Lung (tissue), 12 donors: ENCODE data around the gene CARD14. TPM values are rescaled to one million over a fixed set of nuclear protein-coding genes. Genes with fewer than 3 reads are reported as not detected.
"Not testable (repeated sequence)": the region's sequence is repeated elsewhere in the genome, so short reads cannot be mapped to it uniquely, and the experiment has no call there.

Experiments used
- ATAC-seq: fragments of 200-7000 bp; cut with Tn5 transposase; one replicate; pipeline ENCODE4 v1.9.1; 2020; ENCODE audit warnings: moderate number of reproducible peaks; ENCODE audit not compliant: insufficient read depth, low FRiP score
- DNase-seq, 3 donors: peaks; one replicate each; pipeline ENCODE4 v3.0.0-alpha.2; 2013 to 2017
- H3K27ac ChIP-seq, 2 donors: one replicate each; pipeline ENCODE4 v1.5.1; 2013; ENCODE audit warnings: mild to moderate bottlenecking in 2 of 2, moderate library complexity in 2 of 2, control low read depth in 1 of 2, inconsistent platforms in 1 of 2, low read depth in 1 of 2, low read length in 1 of 2
- H3K27me3 ChIP-seq, 3 donors: one replicate each; pipeline ENCODE4 v1.5.1; 2013; ENCODE audit warnings: low read length in 2 of 3; ENCODE audit not compliant: control insufficient read depth in 3 of 3, insufficient read depth in 3 of 3
- H3K36me3 ChIP-seq, 4 donors: one replicate each; pipeline ENCODE4 v1.5.1; 2013; ENCODE audit warnings: low read length in 4 of 4, mild to moderate bottlenecking in 1 of 4, moderate library complexity in 1 of 4; ENCODE audit not compliant: control insufficient read depth in 4 of 4, insufficient read depth in 4 of 4
- H3K4me1 ChIP-seq, 5 donors: one replicate each; pipeline ENCODE4 v1.5.1; 2013; ENCODE audit warnings: low read length in 5 of 5, mild to moderate bottlenecking in 2 of 5, moderate library complexity in 1 of 5; ENCODE audit not compliant: control insufficient read depth in 5 of 5, insufficient read depth in 5 of 5
- H3K4me3 ChIP-seq: one replicate; pipeline ENCODE4 v1.5.1; 2013; ENCODE audit warnings: mild to moderate bottlenecking, control low read depth, moderate library complexity
- H3K9ac ChIP-seq, 2 donors: one replicate each; pipeline ENCODE4 v1.5.1; 2013; ENCODE audit warnings: low read length in 2 of 2, control low read depth in 1 of 2; ENCODE audit not compliant: insufficient read depth in 1 of 2
- H3K9me3 ChIP-seq, 4 donors: one replicate each; pipeline ENCODE4 v1.5.1; 2013; ENCODE audit warnings: low read length in 3 of 4, mild to moderate bottlenecking in 1 of 4, moderate library complexity in 1 of 4; ENCODE audit not compliant: control insufficient read depth in 4 of 4, insufficient read depth in 3 of 4
- WGBS, 2 donors: extraction: QIAGEN DNeasy Blood & Tissue Kit; methylation state at CpG; one replicate each; pipeline ENCODE4 v1.1.7; 2013; 5-methylcytosine and 5-hydroxymethylcytosine counted together
- polyA plus RNA-seq, 2 donors: library from polyadenylated mRNA; stranded (reverse); fragments of 200-250 nt; gene quantifications; one replicate each; pipeline ENCODE4 v1.2.1, GENCODE V29; 2013
- total RNA-seq, 2 donors: library from RNA; depleted of rRNA in 1 of 2; stranded (reverse); fragments of >200 nt in 1 of 2; gene quantifications; one replicate each; pipeline ENCODE4 v1.2.1, GENCODE V29; 2014 to 2021
- TF ChIP-seq, protein P1 (sequence below): IDR thresholded peaks from 2 replicates; pipeline ENCODE4 v1.5.1; 2012; ENCODE audit warnings: mild to moderate bottlenecking; ENCODE audit errors: control extremely low read depth, extremely low read depth
- donor health status: control.
- donor health status: control.
- donor health status: Bipolar disorder and iron deficiency.
- donor health status: healthy.
- donor health status: DM: yes; HTN: yes; CAD: no.

Gene CARD14
- total and polyA plus RNA-seq, 4 donors, result 0.50 to 1.8 (median 1.2) TPM

DNA sequence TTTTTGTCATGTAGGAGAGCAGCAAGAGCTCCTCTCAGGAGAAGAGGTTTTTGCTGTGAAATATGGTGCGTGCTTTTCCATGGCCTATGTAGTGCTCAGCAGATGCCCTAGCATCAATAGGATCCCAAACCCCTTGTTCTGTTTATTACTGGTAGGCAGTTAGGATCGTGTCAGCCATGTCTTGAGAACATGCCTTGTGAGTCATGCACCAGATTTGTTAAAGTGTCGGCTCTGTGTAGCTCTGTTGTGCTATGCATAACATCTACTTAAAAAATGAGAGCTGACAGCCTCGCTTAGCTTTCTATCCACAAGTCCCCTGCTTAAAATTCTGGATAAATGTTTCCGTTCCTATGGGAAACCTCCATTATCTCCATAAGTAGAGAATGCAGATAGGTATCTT lies 18.5 kb upstream of the CARD14 start:
- Histone ChIP-seq H3K4me3 (no peak overlapping the region), H3K27ac (no peak overlapping the region), H3K4me1 (peaks cover 0 to 9% (median 5%) of the 10 kb centered on the region in 5 donors), H3K36me3 (no peaks in the 10 kb centered on the region), H3K27me3 (no peaks in the 10 kb centered on the region), H3K9ac (no peak overlapping the region), H3K9me3 (peaks cover 0 to 6% (median 0%) of the 10 kb centered on the region in 4 donors)
- TF ChIP-seq, protein P1, sequence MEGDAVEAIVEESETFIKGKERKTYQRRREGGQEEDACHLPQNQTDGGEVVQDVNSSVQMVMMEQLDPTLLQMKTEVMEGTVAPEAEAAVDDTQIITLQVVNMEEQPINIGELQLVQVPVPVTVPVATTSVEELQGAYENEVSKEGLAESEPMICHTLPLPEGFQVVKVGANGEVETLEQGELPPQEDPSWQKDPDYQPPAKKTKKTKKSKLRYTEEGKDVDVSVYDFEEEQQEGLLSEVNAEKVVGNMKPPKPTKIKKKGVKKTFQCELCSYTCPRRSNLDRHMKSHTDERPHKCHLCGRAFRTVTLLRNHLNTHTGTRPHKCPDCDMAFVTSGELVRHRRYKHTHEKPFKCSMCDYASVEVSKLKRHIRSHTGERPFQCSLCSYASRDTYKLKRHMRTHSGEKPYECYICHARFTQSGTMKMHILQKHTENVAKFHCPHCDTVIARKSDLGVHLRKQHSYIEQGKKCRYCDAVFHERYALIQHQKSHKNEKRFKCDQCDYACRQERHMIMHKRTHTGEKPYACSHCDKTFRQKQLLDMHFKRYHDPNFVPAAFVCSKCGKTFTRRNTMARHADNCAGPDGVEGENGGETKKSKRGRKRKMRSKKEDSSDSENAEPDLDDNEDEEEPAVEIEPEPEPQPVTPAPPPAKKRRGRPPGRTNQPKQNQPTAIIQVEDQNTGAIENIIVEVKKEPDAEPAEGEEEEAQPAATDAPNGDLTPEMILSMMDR, result no peak
- WGBS, 2 donors, result 76 to 92% methylated on average over 5 of the region's 5 CpGs
- ATAC-seq, result no peak
- no peak for DNase-seq

DNA sequence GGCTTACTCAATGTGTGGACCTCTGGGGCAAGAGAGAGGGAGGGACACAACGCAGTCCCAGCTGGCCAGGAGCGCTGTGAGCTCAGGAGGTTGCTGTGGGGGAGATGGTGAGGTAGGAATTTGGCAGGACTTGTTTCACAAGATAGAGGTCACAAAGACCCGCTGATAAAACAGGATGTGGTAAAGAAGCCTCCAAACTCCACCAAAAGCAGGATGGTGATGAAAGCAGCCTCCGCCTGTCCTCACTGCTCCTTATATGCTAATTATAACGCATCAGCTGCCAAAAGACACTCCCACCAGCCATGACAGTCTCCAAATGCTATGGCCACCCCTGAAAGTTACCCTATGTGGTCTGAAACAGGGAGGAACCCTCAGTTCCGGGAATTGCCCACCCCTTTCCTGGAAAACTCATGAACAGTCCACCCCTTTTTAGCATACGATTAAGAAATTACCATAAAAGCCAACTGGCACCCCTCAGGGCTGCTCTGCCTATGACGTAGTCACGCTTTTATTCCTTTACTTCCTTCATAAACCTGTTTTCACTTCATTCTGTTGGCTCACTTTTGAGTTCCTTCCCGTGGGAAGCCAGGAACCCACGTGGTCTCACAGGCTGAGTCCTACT lies 17.6 kb upstream of the CARD14 start:
- TF ChIP-seq, protein P1, result no peak
- no peak overlapping the region for H3K4me3 ChIP-seq
- peak overlapping the region in 1 of 2 donors; percentile 13 for H3K27ac ChIP-seq
- no peaks in the 10 kb centered on the region for H3K36me3 ChIP-seq
- H3K27me3 ChIP-seq, result no peaks in the 10 kb centered on the region
- DNase-seq, result no peak
- peaks cover 0 to 9% (median 5%) of the 10 kb centered on the region in 5 donors for H3K4me1 ChIP-seq
- no peak for ATAC-seq
- 39 to 64% methylated on average over 11 of the region's 11 CpGs for WGBS, 2 donors
- no peak overlapping the region for H3K9ac ChIP-seq
- H3K9me3 ChIP-seq, result peaks cover 0 to 6% (median 0%) of the 10 kb centered on the region in 4 donors

DNA sequence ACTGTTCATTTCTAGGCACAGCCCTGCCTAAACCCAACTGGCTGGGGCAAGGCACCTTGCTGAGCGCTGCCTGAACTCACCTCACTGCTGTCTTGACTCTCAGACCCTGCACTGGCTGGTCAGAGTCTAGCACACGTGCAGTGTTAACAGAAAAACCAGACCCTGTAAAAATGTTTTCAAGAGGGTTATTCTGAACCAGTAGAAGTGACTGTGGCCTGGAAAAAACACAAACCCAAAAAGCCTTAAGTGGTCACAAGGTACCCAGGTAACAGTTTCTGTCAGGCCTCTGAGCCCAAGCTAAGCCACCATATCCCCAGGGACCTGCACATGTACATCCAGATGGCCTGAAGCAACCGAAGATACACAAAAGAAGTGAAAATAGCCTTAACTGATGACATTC lies 16.8 kb upstream of the CARD14 start:
- TF ChIP-seq, protein P1, result no peak
- no peak for ATAC-seq
- no peak overlapping the region for H3K4me3 ChIP-seq
- no peaks in the 10 kb centered on the region for H3K27me3 ChIP-seq
- H3K4me1 ChIP-seq, result peaks cover 0 to 9% (median 4%) of the 10 kb centered on the region in 5 donors
- peaks cover 0 to 6% (median 0%) of the 10 kb centered on the region in 4 donors for H3K9me3 ChIP-seq
- no peak for DNase-seq
- no peak overlapping the region for H3K27ac ChIP-seq
- H3K36me3 ChIP-seq, result no peaks in the 10 kb centered on the region
- WGBS, 2 donors, result 88 to 96% methylated on average over 3 of the region's 3 CpGs
- H3K9ac ChIP-seq, result no peak overlapping the region

DNA sequence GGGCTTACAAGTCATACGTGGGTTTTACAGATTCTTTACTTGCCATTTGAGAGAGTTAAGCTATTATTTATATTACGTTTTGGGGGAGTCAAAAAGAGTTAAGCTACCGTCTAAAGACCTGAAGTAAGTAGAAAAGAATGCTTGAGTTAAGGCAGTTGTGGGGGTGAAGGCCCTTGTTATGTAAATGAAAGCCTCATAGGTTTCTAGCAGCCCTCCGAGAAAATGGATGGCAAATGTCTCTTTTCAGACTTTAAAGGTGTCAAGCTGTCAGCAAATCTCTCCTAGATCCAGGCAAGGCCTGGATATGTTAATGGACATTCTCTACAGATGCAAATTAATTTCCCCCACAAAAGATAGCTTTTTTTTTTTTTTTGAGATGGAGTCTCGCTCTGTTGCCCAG lies 15.7 kb upstream of the CARD14 start:
- 81 to 87% methylated on average over 5 of the region's 5 CpGs for WGBS, 2 donors
- H3K4me1 ChIP-seq, result peaks cover 0 to 5% (median 0%) of the 10 kb centered on the region in 5 donors
- TF ChIP-seq, protein P1, result no peak

DNA sequence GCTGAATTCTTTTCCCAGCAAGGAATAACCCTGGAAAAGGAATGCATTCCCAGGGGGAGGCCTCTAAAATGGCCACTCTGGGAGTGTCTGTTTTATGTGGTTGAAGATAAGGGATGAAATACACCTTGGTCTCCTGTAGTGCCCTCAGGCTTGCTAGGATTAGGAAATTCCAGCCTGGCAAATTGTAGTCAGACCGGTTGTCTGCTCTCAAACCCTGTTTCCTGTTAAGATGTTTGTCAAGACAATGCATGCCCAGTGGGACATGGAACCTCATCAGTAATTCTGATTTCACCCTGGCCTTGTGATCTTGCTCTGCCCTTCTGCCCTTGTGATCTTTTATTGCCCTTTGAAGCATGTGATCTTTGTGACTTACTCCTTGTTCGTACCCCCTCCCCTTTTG lies 14.2 kb upstream of the CARD14 start:
- not testable (repeated sequence) for DNase-seq, H3K9ac ChIP-seq, H3K9me3 ChIP-seq, H3K4me3 ChIP-seq, H3K4me1 ChIP-seq, H3K36me3 ChIP-seq, ATAC-seq, H3K27me3 ChIP-seq, H3K27ac ChIP-seq
- 53 to 57% methylated on average over 2 of the region's 2 CpGs for WGBS, 2 donors

More for the DNA sequence above, 15.7 kb upstream of the CARD14 start:
- Histone ChIP-seq H3K36me3 (no peaks in the 10 kb centered on the region), H3K27ac (no peak overlapping the region), H3K27me3 (no peaks in the 10 kb centered on the region), H3K9me3 (peaks cover 0 to 6% (median 0%) of the 10 kb centered on the region in 4 donors), H3K4me3 (no peak overlapping the region), H3K9ac (no peak overlapping the region)
- DNase-seq (no peak), ATAC-seq (no peak)
